BLaER1 treated with 17β-estradiol and CSF1 and Interleukin-3, amounts not matched to agents 10 nM and 100 nM (cell line): ENCODE measurements around the gene ZFPM1.
"Not testable (repeated sequence)": the region's sequence is repeated elsewhere in the genome, so short reads cannot be mapped to it uniquely, and the experiment has no call there.

Experiments used
- H3K27ac ChIP-seq, 11 experiments: shearing (Covaris generic); formaldehyde crosslinking; 2 replicates each; pipeline ENCODE4 v1.8.1; 2022
- H3K27me3 ChIP-seq, 11 experiments: shearing (Covaris generic); formaldehyde crosslinking; 2 replicates each; pipeline ENCODE4 v1.8.1; 2022
- H3K36me3 ChIP-seq, 11 experiments: shearing (Covaris generic); formaldehyde crosslinking; 2 replicates each; pipeline ENCODE4 v1.8.1; 2022
- H3K4me1 ChIP-seq, 10 experiments: shearing (Covaris generic); formaldehyde crosslinking; 2 replicates each; pipeline ENCODE4 v1.8.1; 2022
- H3K4me2 ChIP-seq, 11 experiments: shearing (Covaris generic); formaldehyde crosslinking; 2 replicates each; pipeline ENCODE4 v1.8.1; 2022
- H3K4me3 ChIP-seq, 10 experiments: shearing (Covaris generic); formaldehyde crosslinking; 2 replicates each; pipeline ENCODE4 v1.8.1; 2022
- H3K9ac ChIP-seq, 11 experiments: shearing (Covaris generic); formaldehyde crosslinking; 2 replicates each; pipeline ENCODE4 v1.8.1; 2022
- H3K9me3 ChIP-seq, 11 experiments: shearing (Covaris generic); formaldehyde crosslinking; replicated peaks in 1 of 11; 2 replicates each; pipeline ENCODE4 v1.8.1; 2022
- H4K20me1 ChIP-seq, 11 experiments: shearing (Covaris generic); formaldehyde crosslinking; 2 replicates each; pipeline ENCODE4 v1.8.1; 2022
- Cebpa-rat ChIP-seq, 11 experiments: shearing (Covaris generic); IDR thresholded peaks; 2 replicates each; pipeline ENCODE4 v1.8.1; 2022

ZFPM1 gene

DNA sequence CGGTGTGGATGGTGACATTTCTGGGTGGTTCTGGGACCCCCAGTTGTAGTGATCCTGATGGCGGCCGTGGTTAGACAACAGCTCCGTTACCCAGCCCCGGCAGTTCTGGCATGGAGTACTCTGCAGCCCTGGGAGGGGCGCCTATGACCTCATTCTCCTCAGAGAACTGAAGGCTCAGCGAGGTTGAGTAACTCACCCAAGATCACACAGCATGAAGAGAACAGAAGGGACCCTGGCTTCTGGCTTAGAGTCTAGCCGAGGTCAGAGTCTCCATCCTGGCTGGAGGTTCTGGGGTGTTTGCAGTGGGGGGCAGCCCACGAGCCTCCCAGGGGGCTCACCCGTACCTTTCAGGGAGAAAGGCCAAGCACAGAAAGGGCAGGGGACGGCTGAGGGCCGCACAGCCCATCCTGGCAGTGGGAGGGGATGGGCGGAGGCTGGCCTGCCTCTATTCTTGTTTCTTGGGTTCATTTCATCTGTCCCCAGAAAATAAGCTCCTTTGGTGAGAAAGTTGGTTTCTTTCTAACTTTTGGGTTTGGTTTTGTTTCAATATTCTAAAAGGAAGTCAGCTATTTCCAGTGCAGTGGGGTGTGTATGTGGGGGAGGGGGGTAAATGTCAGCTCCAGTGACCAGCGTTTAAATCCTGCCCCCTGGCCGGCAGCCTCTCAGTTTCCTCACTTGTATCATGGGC lies 13.2 kb downstream of the ZFPM1 start:
- H3K4me1 ChIP-seq = peaks cover 70 to 99% (median 96%) of the 10 kb centered on the region in 10 experiments
- H3K36me3 ChIP-seq = peaks cover 0 to 5% (median 0%) of the 10 kb centered on the region in 11 experiments; a peak in 1 of 22 replicates
- no peaks in the 10 kb centered on the region for H3K9me3 ChIP-seq
- peaks cover 0 to 97% (median 78%) of the 10 kb centered on the region in 11 experiments; a peak in 20 of 22 replicates for H4K20me1 ChIP-seq
- no peaks in the 10 kb centered on the region for H3K27me3 ChIP-seq
- 0 out of 22 replicates have a peak, but pooled peaks of 1 of the 11 experiments have one; percentile 3 for TF ChIP-seq Cebpa-rat (IDR thresholded peaks at IDR 0.05)
- peak overlapping the region; percentile 39 to 66 (median 59); a peak in 19 of 22 replicates for H3K9ac ChIP-seq
- H3K4me3 ChIP-seq = peak overlapping the region in 5 of 10 experiments; percentile 24 to 40 (median 29); a peak in 7 of 20 replicates
- H3K4me2 ChIP-seq = peak overlapping the region; percentile 82 to 98 (median 92)
- H3K27ac ChIP-seq = peak overlapping the region in 9 of 11 experiments; percentile 44 to 73 (median 66); a peak in 19 of 22 replicates

DNA sequence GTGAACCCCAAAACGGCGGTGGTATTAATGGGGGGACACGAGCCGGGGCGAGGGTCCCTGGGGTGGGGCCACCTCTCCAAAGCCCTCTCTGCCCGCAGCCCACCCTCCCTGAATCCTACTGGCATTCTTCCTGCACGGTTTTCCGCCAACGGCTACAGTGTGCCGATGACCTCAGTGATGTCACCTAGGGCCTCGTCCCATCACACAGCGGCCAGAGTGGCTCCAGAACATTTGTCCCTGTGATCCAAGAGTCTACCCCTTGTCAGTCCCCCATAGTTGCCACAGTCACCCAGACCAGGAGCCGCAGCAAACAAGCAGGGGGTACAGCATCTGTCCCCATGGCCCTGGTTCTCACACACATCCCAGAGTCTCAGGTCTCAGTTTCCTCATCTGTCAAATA lies 13.9 kb downstream of the ZFPM1 start:
- Histone ChIP-seq H3K4me2 (peak overlapping the region; percentile 82 to 98 (median 92)), H4K20me1 (peaks cover 0 to 97% (median 84%) of the 10 kb centered on the region in 11 experiments; a peak in 20 of 22 replicates), H3K27ac (peak overlapping the region in 9 of 11 experiments; percentile 44 to 73 (median 66); a peak in 15 of 22 replicates), H3K4me1 (peaks cover 70 to 99% (median 96%) of the 10 kb centered on the region in 10 experiments), H3K36me3 (peaks cover 0 to 5% (median 0%) of the 10 kb centered on the region in 11 experiments; a peak in 1 of 22 replicates), H3K9me3 (no peaks in the 10 kb centered on the region), H3K27me3 (no peaks in the 10 kb centered on the region), H3K4me3 (peak overlapping the region in 2 of 10 experiments; percentile 28 to 40; a peak in 3 of 20 replicates), H3K9ac (peak overlapping the region in 8 of 11 experiments; percentile 39 to 66 (median 62); a peak in 14 of 22 replicates)
- no peak for TF ChIP-seq Cebpa-rat (IDR thresholded peaks at IDR 0.05)

DNA sequence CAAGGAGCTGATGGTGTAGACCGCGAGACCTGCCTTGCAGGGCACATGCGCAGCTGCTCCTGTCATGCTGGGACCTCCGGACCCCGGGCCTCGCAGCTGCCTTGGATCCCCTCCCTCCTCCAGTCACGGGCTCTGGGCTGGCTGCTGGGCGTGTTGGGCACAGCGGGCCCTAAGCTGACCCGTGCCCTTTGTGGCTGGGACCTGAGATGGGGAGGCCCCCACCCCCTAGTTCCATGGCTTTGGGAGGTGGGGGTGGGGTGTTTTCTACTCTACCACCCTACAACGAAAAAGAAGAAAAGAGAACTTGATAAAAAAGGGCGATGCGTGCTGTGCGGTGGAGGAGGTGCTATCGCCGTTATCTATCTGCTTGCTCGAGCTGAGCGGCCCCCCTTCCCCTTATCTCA lies 14.5 kb downstream of the ZFPM1 start:
- no peaks in the 10 kb centered on the region for H3K27me3 ChIP-seq
- H3K4me2 ChIP-seq = peak overlapping the region; percentile 82 to 98 (median 92); a peak in 20 of 22 replicates
- TF ChIP-seq Cebpa-rat (IDR thresholded peaks at IDR 0.05) = no peak
- H3K27ac ChIP-seq = peak overlapping the region in 8 of 11 experiments; percentile 16 to 73 (median 50); a peak in 11 of 22 replicates
- H3K36me3 ChIP-seq = peaks cover 0 to 4% (median 0%) of the 10 kb centered on the region in 11 experiments; a peak in 1 of 22 replicates
- H3K9me3 ChIP-seq = no peaks in the 10 kb centered on the region
- H4K20me1 ChIP-seq = peaks cover 0 to 97% (median 81%) of the 10 kb centered on the region in 11 experiments; a peak in 20 of 22 replicates
- no peak overlapping the region for H3K4me3 ChIP-seq
- peaks cover 70 to 99% (median 96%) of the 10 kb centered on the region in 10 experiments for H3K4me1 ChIP-seq
- peak overlapping the region in 5 of 11 experiments; percentile 22 to 60 (median 47); a peak in 5 of 22 replicates for H3K9ac ChIP-seq

DNA sequence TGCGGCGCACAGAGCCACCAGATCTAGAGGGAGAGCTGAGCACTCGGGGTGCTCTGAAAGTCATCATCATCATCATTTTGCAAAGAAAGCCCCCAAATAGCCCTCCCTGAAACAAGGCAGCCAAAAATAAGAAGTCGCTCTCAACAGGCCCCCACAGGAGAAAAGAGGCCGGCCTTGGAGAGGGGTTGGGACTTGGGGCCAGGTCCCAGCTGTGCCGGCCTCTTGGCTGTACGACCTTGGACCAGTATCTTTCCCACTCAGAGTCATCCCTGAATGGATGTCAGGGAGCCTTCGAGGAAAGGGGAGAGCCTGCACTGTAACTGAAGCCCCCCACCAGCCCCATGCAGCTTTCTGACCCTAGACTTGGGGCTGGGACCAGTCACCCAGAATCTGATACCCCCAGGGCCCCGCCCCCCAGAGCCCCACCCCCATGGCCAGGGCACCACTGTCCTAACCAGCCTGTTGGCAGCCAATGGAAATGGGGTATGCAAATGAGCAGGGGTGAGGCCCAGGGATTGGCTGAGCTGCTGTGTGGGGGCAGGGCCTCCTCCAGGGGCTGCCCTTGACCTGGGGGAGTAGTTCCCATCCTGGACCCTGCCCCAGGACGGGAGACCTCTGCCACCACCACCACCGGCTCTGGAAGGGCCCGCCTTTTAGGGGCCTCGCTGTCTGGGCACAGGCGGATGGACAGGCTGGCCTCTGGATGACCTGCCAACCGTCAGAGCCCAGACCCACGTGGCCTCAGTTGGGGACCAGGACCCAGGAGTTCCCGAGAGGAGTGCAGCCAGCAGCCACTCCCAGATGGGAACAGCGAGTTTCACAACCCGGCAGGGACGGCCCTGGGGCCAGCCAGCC lies 15.4 kb downstream of the ZFPM1 start:
- Histone ChIP-seq H3K4me1 (peaks cover 72 to 99% (median 96%) of the 10 kb centered on the region in 10 experiments), H3K27me3 (no peaks in the 10 kb centered on the region), H3K4me2 (peak overlapping the region in 10 of 11 experiments; percentile 29 to 94 (median 76); a peak in 19 of 22 replicates), H4K20me1 (peaks cover 0 to 97% (median 79%) of the 10 kb centered on the region in 11 experiments; a peak in 20 of 22 replicates), H3K36me3 (no peaks in the 10 kb centered on the region), H3K4me3 (no peak overlapping the region), H3K27ac (peak overlapping the region in 6 of 11 experiments; percentile 7 to 43 (median 32); a peak in 5 of 22 replicates), H3K9ac (peak overlapping the region in 4 of 11 experiments; percentile 20 to 36 (median 26); a peak in 2 of 22 replicates), H3K9me3 (no peaks in the 10 kb centered on the region)
- no peak for TF ChIP-seq Cebpa-rat (IDR thresholded peaks at IDR 0.05)

DNA sequence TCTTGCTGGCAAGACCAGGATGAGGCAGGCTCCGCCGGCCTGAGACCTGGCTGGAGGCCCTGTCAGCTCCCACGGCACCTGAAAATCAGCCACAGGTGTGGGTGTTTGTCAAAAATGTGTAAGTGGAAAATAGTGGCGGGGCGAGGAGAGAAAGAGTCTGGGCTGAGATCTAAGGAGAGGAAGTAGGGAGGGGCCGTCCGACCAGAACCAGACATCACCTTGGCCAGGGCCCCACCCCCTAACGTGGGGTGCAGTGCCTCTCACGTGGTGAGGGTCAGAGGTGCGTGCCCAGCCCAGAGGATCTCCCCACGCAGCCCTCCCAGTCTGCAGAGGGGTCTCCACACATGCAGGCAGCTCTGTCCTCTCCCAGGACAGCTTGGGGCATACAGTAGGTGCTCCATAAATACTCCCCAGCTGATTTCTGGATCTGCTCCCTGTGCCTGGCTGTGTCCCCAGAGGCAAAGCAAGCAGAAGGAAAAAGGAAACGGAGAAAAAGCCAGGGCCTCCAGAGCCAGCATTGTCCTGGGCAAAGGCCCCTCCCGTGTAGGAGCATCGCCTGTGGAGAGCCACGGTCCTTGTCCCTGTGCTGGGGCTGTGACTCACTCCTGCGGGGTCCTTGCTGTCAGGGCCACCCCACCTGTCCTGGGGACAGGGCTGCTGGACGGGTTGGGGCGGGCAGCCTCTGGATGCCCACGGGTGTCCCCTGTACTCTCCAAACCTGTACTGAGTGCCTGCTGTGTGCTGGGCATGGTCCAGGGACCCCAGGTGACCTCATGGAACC lies 16.7 kb downstream of the ZFPM1 start:
- Histone ChIP-seq H3K4me1 (peaks cover 67 to 99% (median 96%) of the 10 kb centered on the region in 10 experiments), H3K9me3 (no peaks in the 10 kb centered on the region), H4K20me1 (peaks cover 0 to 98% (median 77%) of the 10 kb centered on the region in 11 experiments; a peak in 20 of 22 replicates), H3K36me3 (no peaks in the 10 kb centered on the region), H3K9ac (peak overlapping the region in 4 of 11 experiments; percentile 6 to 20 (median 14); a peak in 4 of 22 replicates), H3K4me2 (peak overlapping the region in 10 of 11 experiments; percentile 7 to 92 (median 76); a peak in 20 of 22 replicates), H3K27me3 (no peaks in the 10 kb centered on the region), H3K27ac (0 out of 22 replicates have a peak overlapping the region, but pooled peaks of 1 of the 11 experiments have one; percentile 5), H3K4me3 (no peak overlapping the region)
- TF ChIP-seq Cebpa-rat (IDR thresholded peaks at IDR 0.05) = no peak

DNA sequence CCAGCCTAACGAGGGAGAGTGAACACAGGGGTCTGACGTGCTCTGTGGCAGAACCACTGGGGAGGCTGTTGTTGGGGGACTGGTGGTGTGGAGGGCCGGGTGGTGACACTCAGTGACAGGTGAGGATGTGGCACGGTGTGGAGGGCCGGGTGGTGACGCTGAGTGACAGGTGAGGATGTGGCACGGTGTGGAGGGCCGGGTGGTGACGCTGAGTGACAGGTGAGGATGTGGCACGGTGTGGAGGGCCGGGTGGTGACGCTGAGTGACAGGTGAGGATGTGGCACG lies 17.3 kb downstream of the ZFPM1 start:
- H3K9me3 ChIP-seq, H3K36me3 ChIP-seq, H3K27ac ChIP-seq, H3K27me3 ChIP-seq, H3K4me3 ChIP-seq: not testable (repeated sequence)
- Histone ChIP-seq H3K9ac (peak overlapping the region in 1 of 11 experiments; percentile 10; a peak in 1 of 22 replicates), H3K4me2 (peak overlapping the region in 5 of 11 experiments; percentile 8 to 80 (median 76); a peak in 3 of 22 replicates), H3K4me1 (peaks cover 63 to 100% (median 96%) of the 10 kb centered on the region in 10 experiments), H4K20me1 (peaks cover 0 to 99% (median 78%) of the 10 kb centered on the region in 11 experiments; a peak in 20 of 22 replicates)

DNA sequence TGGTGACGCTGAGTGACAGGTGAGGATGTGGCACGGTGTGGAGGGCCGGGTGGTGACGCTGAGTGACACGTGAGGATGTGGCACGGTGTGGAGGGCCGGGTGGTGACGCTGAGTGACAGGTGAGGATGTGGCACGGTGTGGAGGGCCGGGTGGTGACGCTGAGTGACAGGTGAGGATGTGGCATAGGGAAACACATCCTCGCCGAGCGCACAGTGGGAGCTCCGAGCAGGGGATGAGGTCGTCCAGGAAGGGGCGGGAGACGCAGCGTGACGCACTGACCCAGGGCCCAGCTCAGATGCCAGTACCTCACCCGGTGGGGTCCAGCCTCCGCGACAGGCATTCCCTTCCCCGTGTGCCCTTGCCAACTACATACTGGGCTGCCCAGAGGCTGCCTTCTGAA lies 17.6 kb downstream of the ZFPM1 start:
- not testable (repeated sequence) for H3K4me3 ChIP-seq, H3K36me3 ChIP-seq, H3K27me3 ChIP-seq, H3K9me3 ChIP-seq
- Histone ChIP-seq H4K20me1 (peaks cover 0 to 99% (median 74%) of the 10 kb centered on the region in 11 experiments; a peak in 18 of 22 replicates), H3K9ac (peak overlapping the region in 5 of 11 experiments; percentile 5 to 80 (median 77); a peak in 3 of 22 replicates), H3K4me2 (peak overlapping the region in 10 of 11 experiments; percentile 78 to 99 (median 89); a peak in 18 of 22 replicates), H3K4me1 (peaks cover 60 to 100% (median 96%) of the 10 kb centered on the region in 10 experiments), H3K27ac (peak overlapping the region in 2 of 11 experiments; percentile 66 to 79; a peak in 1 of 22 replicates)
